GM18498 (cell line): ENCODE results near the gene PLEKHA4.
"Not testable (repeated sequence)": the region's sequence is repeated elsewhere in the genome, so short reads cannot be mapped to it uniquely, and the experiment has no call there.

Source experiments
- ATAC-seq: cut with Tn5 transposase; IDR thresholded peaks from one replicate; pipeline ENCODE4 v1.9.1; 2021; ENCODE audit warnings: mild to moderate bottlenecking, moderate library complexity; ENCODE audit not compliant: unreplicated experiment

Gene PLEKHA4, protein sequence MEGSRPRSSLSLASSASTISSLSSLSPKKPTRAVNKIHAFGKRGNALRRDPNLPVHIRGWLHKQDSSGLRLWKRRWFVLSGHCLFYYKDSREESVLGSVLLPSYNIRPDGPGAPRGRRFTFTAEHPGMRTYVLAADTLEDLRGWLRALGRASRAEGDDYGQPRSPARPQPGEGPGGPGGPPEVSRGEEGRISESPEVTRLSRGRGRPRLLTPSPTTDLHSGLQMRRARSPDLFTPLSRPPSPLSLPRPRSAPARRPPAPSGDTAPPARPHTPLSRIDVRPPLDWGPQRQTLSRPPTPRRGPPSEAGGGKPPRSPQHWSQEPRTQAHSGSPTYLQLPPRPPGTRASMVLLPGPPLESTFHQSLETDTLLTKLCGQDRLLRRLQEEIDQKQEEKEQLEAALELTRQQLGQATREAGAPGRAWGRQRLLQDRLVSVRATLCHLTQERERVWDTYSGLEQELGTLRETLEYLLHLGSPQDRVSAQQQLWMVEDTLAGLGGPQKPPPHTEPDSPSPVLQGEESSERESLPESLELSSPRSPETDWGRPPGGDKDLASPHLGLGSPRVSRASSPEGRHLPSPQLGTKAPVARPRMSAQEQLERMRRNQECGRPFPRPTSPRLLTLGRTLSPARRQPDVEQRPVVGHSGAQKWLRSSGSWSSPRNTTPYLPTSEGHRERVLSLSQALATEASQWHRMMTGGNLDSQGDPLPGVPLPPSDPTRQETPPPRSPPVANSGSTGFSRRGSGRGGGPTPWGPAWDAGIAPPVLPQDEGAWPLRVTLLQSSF

GRCh38 chr19:48868114-48868886 is at the start of gene PLEKHA4:
PLEKHA4 (minus strand) TSS chr19:48868617; CDS start chr19:48867620, 997 bp downstream.
- ATAC-seq: no peak

- ATAC-seq: no peak
Measured at GRCh38 chr19:48918071-48918470, 49.7 kb upstream of the PLEKHA4 start.

DNA sequence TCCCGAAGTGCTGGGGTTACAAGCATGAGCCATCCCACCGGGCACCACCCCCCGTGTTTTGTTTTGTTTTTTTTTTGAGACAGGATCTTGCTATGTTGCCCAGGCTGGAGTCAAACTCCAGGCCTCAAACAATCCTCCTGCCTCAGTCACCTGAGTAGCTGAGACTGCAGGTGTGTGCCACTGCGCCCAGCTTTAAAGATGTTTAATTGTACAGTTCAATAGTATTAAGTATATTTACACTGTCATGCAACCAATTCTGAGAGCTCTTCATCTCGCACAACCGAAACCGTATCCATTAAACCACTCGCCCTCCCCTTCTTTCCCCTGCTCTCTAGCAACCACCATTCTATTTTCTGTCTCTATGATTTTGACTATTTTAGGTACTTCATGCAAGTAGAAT is 47.3 kb upstream of the PLEKHA4 start:
- ATAC-seq: no peak

DNA sequence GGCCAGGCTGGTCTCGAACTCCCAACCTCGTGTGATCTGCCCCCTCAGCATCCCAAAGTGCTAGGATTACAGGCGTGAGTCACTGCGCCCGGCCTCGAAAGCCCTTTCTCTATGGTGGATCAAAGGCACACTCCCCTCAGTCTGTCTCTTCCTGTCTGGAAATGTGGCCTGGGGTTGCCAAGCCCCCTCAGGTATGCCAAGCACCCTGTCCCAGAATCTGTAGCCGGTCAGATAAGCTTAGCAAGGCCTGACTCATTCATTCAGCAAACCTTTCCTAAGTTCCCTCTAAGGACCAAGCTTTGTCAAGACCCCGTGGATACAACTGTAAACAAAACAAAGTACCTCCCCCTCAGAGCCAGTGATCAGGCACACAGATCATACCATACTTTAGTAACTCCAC is 45.8 kb upstream of the PLEKHA4 start:
- no peak for ATAC-seq

DNA sequence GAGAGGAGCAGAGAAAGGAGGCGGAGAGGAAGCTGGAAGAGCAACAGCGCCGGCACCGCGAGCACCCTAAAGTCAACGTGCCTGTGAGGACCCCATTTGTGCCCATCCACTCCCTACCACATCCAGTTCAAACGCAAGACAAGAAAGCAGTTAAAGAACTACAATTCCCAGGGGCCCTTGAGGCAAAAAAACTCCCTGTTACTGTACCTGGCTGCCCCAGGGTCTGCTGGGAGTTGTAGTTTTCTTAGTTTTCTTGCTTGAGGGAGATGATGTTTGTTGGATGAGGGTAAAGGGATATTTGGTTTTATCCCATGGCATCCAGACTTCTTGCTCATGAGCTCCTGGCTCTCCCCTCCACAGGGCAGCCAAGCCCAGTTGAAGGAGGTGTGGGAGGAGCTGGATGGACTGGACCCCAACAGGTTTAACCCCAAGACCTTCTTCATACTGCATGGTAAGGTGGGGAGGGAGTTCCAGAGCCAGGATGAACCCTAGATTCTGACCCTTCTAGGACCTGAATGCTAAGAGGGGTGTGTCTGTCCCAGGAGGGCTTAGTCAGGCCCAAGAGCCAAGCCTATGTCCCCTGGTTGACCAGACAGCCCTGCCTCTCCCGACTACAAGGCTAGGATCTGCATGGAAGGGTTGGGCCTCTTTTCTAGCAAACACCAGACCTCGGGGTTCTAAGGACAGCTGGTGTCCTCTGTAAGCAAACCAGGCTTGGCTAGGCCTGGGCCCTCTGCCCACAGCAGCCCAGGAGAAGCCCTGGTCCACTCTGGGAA is 44.9 kb upstream of the PLEKHA4 start:
- ATAC-seq: no peak

GRCh38 chr19:48910803-48911202 is 42.4 kb upstream of the PLEKHA4 start:
- ATAC-seq: no peak

- ATAC-seq: not testable (repeated sequence)
Measured at GRCh38 chr19:48909424-48910077, 41.1 kb upstream of the PLEKHA4 start.

GRCh38 chr19:48907671-48908070 is 39.3 kb upstream of the PLEKHA4 start:
- ATAC-seq: no peak

DNA sequence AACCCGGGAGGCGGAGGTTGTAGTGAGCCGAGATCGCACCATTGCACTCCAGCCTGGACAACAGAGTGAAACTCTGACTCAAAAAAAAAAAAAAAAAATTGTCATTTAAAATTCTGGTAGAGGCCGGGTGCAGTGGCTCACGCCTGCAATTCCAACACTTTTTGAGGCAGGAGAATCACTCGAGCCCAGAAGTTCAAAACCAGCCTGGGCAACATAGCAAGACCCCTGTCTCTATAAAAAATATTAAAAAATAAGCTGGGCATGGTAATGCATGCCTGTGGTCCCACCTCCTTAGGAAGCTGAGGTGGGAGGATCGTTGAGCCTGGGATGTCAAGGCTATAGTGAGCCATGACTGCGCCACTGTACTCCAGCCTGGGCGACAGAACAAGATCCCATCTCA is 37.9 kb upstream of the PLEKHA4 start:
- ATAC-seq: no peak

- ATAC-seq: no peak
Measured at GRCh38 chr19:48905664-48906063, 37.2 kb upstream of the PLEKHA4 start.

DNA sequence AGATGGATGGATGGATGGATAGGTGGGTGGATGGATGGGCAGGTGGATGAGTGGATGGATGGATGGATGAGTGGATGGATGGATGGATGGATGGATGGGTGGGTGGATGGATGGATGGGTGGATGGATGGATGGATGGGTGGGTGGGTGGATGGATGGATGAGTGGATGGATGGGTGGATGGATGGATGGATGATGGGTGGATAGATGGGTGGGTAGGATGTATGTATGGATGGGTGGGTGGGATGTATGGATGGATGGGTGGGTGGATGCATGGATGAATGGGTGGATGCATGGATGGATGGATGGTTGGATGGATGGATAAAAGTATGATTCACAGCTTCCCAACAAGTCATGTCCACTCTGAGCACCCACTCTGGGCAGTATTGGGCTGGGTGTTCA is 35.4 kb upstream of the PLEKHA4 start:
- ATAC-seq: not testable (repeated sequence)

GRCh38 chr19:48902291-48902690 is 33.9 kb upstream of the PLEKHA4 start:
- not testable (repeated sequence) for ATAC-seq

DNA sequence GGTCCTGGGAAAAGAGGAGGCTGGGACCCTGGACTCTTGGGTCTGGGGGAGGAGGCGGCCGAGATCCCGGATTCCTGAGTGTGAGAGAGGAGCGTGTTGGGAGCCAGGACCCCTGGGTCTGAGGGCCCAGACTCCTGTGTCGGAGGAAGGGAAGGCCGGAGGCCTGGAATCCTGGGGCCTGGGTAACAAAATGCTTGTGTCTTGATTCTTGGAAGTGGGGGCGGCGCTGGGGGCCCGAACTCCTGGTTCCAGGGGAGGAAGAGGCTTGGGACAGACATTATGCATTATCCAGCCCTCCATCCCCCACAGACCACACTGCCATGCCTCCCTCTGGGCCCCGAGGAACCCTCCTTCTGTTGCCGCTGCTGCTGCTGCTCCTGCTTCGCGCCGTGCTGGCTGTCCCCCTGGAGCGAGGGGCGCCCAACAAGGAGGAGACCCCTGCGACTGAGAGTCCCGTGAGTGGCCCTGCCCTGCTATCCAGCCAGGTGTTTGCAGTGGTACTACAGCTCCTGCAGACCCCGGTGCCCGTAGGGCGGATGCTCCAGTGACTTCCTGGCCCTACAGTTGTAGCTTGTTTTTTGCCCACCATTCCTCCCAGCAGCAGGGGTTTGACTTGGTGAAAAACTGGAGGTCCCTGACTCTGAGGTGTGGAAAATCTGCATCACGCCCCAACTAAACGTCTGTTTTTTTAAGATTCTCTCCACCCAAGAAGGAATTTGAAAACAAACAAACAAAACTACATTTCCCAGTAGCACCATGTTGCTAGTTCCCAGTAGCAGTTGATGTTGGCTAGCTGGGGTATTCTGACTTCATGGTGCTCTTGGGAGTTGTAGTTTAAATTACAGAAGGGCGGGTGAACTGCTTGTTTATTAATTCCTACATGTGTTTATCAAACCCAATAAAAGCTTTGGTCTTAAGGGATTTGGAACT is 32.3 kb upstream of the PLEKHA4 start:
- no peak for ATAC-seq

GRCh38 chr19:48899781-48900476 is 31.5 kb upstream of the PLEKHA4 start, which contains the start of gene NUCB1:
NUCB1 (plus strand) TSS chr19:48900312; CDS start chr19:48900797, 485 bp downstream.
- peak; percentile 81 for ATAC-seq

GRCh38 chr19:48899386-48899749 is 31.0 kb upstream of the PLEKHA4 start:
- ATAC-seq: not testable (repeated sequence)

- ATAC-seq: no peak
Measured at GRCh38 chr19:48897181-48897580, 28.8 kb upstream of the PLEKHA4 start.

- ATAC-seq: no peak
Measured at GRCh38 chr19:48896191-48896720, 27.8 kb upstream of the PLEKHA4 start.

GRCh38 chr19:48895226-48895625 is 26.8 kb upstream of the PLEKHA4 start:
- no peak for ATAC-seq
